HCT116 (cell line): Measurements from ENCODE around the gene FKBP5. TPM values are rescaled to one million over a fixed set of nuclear protein-coding genes. Genes with fewer than 3 reads are reported as not detected.

Experiments
- ATAC-seq: fragments of 200-7000 bp; cut with Tn5 transposase; 2 replicates; pipeline ENCODE4 v1.9.1; 2020; ENCODE audit warnings: mild to moderate bottlenecking, moderate library complexity
- BruUV-seq: library from RNA; stranded (reverse); fragments of 400-500 nt; replicated peaks from 2 replicates; lab custom pipeline; 2021; lab: Mats Ljungman, UMichigan
- CTCF ChIA-PET: fragments of 300-600 bp; sonication (Branson Sonifier 250); formaldehyde crosslinking; loops from one replicate; lab custom pipeline; 2021; ENCODE audit warnings: antibody characterized with exemption; lab: Charles Lee
- POLR2A ChIA-PET: fragments of 300-600, 350-600 bp; sonication (Branson Sonifier 250); formaldehyde crosslinking; loops from one replicate; lab custom pipeline; 2021; ENCODE audit warnings: antibody characterized with exemption; lab: Charles Lee
- RAD21 ChIA-PET, 2 experiments: fragments of 300-600 bp; sonication (Branson Sonifier 250); formaldehyde crosslinking; loops; one replicate each; lab custom pipeline; 2023; ENCODE audit warnings: low total read pairs in 2 of 2; ENCODE audit not compliant: uncharacterized antibody in 2 of 2, unreplicated experiment in 2 of 2, low non-redundant PET in 1 of 2; lab: Charles Lee
- DNase-seq: peaks from one replicate; pipeline ENCODE4 v3.0.0-alpha.2; 2010; ENCODE audit warnings: low read depth, low spot score
- H2AFZ ChIP-seq: fragments of 200-600 bp; shearing (Covaris generic), sonication (generic); 2 replicates; pipeline ENCODE4 v1.6.1; 2017; ENCODE audit warnings: low read depth, mixed run types, mixed read lengths, antibody characterized with exemption, low read length; ENCODE audit not compliant: poor library complexity, severe bottlenecking
- H3K27ac ChIP-seq: 2 replicates; pipeline ENCODE4 v1.5.1; 2012; ENCODE audit warnings: low read depth, low read length
- H3K27me3 ChIP-seq: fragments of 200-600 bp; sonication (generic); 2 replicates; pipeline ENCODE4 v1.6.1; 2016; ENCODE audit warnings: mixed run types, low read length, mixed read lengths; ENCODE audit not compliant: insufficient read depth
- H3K36me3 ChIP-seq, 2 experiments: fragments of 200-500 bp in 1 of 2; fragments of 200-600 bp in 1 of 2; sonication (Bioruptor generic) in 1 of 2; sonication (generic) in 1 of 2; 2 replicates each; pipeline versions ENCODE4 v1.5.1 to v1.6.1; 2014 to 2016; ENCODE audit warnings: low read length in 2 of 2, inconsistent platforms in 1 of 2, mixed read lengths in 1 of 2, mixed run types in 1 of 2; ENCODE audit not compliant: insufficient read depth in 2 of 2, control insufficient read depth in 1 of 2
- H3K4me1 ChIP-seq, 2 experiments: fragments of 200-600 bp in 1 of 2; sonication (generic) in 1 of 2; 2 replicates each; pipeline versions ENCODE4 v1.5.1 to v1.6.1; 2012 to 2017; ENCODE audit warnings: low read length in 2 of 2, inconsistent platforms in 1 of 2, mild to moderate bottlenecking in 1 of 2, mixed read lengths in 1 of 2, mixed run types in 1 of 2, moderate library complexity in 1 of 2; ENCODE audit not compliant: insufficient read depth in 2 of 2, control insufficient read depth in 1 of 2
- H3K4me2 ChIP-seq: fragments of 200-600 bp; sonication (generic); 2 replicates; pipeline ENCODE4 v1.6.1; 2017; ENCODE audit warnings: mixed run types, low read length, mixed read lengths
- H3K4me3 ChIP-seq, 2 experiments: fragments of 200-600 bp in 1 of 2; sonication (generic) in 1 of 2; replicated peaks in 1 of 2; 2 replicates each; pipeline ENCODE4 v1.5.1; 2011 to 2016; ENCODE audit warnings: low read length in 2 of 2, control low read depth in 1 of 2, low read depth in 1 of 2, mild to moderate bottlenecking in 1 of 2, mixed read lengths in 1 of 2, mixed run types in 1 of 2
- H3K79me2 ChIP-seq: fragments of 200-600 bp; sonication (generic); 2 replicates; pipeline ENCODE4 v1.6.1; 2017; ENCODE audit warnings: mild to moderate bottlenecking, mixed run types, low read length, moderate library complexity, mixed read lengths; ENCODE audit not compliant: insufficient read depth
- H3K9ac ChIP-seq: fragments of 200-600 bp; sonication (generic); 2 replicates; pipeline ENCODE4 v1.6.1; 2016; ENCODE audit warnings: low read length, mixed read lengths
- H3K9me2 ChIP-seq: fragments of 200-600 bp; sonication (generic), shearing (Covaris generic); 2 replicates; pipeline ENCODE4 v1.6.1; 2017; ENCODE audit warnings: mixed run types, mild to moderate bottlenecking, moderate library complexity; ENCODE audit not compliant: insufficient read depth
- H3K9me3 ChIP-seq, 2 experiments: fragments of 200-500 bp in 1 of 2; fragments of 200-600 bp in 1 of 2; sonication (Bioruptor generic) in 1 of 2; sonication (generic) in 1 of 2; 2 replicates each; pipeline ENCODE4 v1.6.1; 2014 to 2017; ENCODE audit warnings: low read length in 2 of 2, mixed read lengths in 2 of 2, inconsistent platforms in 1 of 2, low read depth in 1 of 2, mild to moderate bottlenecking in 1 of 2, mixed run types in 1 of 2, moderate library complexity in 1 of 2; ENCODE audit not compliant: control insufficient read depth in 1 of 2, insufficient read depth in 1 of 2
- H4K20me1 ChIP-seq: fragments of 200-600 bp; sonication (generic), shearing (Covaris generic); 2 replicates; pipeline ENCODE4 v1.6.1; 2017; ENCODE audit warnings: mixed run types, mild to moderate bottlenecking, moderate library complexity; ENCODE audit not compliant: insufficient read depth
- CBX3 ChIP-seq: IDR thresholded peaks from 2 replicates; pipeline ENCODE4 v1.6.1; 2012; ENCODE audit warnings: low read depth
- CTCF ChIP-seq, 3 experiments: fragments of 200-600 bp in 1 of 3; sonication (generic) in 1 of 3; IDR thresholded peaks in 2 of 3; conservative IDR thresholded peaks in 1 of 3; 2 replicates each; pipeline ENCODE4 v1.5.1; 2012 to 2017; ENCODE audit warnings: low read depth in 2 of 3, low read length in 2 of 3, antibody characterized with exemption in 1 of 3, borderline replicate concordance in 1 of 3, control low read depth in 1 of 3, mild to moderate bottlenecking in 1 of 3, mixed read lengths in 1 of 3, mixed run types in 1 of 3, moderate library complexity in 1 of 3; ENCODE audit not compliant: insufficient read depth in 1 of 3
- EGR1 ChIP-seq: IDR thresholded peaks from 2 replicates; pipeline ENCODE4 v1.6.1; 2012; ENCODE audit warnings: low read depth
- FOSL1 ChIP-seq: IDR thresholded peaks from 2 replicates; pipeline ENCODE4 v1.6.1; 2012; ENCODE audit warnings: low read depth
- JUND ChIP-seq: IDR thresholded peaks from 2 replicates; pipeline ENCODE4 v1.6.1; 2012
- MAX ChIP-seq: IDR thresholded peaks from 2 replicates; pipeline ENCODE4 v1.6.1; 2012
- POLR2AphosphoS5 ChIP-seq: IDR thresholded peaks from 2 replicates; pipeline ENCODE4 v1.6.1; 2011; ENCODE audit warnings: mild to moderate bottlenecking, low read depth, low read length, moderate library complexity
- RAD21 ChIP-seq: IDR thresholded peaks from 2 replicates; pipeline ENCODE4 v1.6.1; 2012; ENCODE audit warnings: low read depth, mild to moderate bottlenecking
- SIN3A ChIP-seq: IDR thresholded peaks from 2 replicates; pipeline ENCODE4 v1.6.1; 2012; ENCODE audit warnings: low read depth
- SP1 ChIP-seq: IDR thresholded peaks from 2 replicates; pipeline ENCODE4 v1.6.1; 2012; ENCODE audit warnings: low read depth
- YY1 ChIP-seq: IDR thresholded peaks from 2 replicates; pipeline ENCODE4 v1.6.1; 2011; ENCODE audit warnings: low read length, low read depth, moderate library complexity, mild to moderate bottlenecking; ENCODE audit not compliant: insufficient replicate concordance; ENCODE audit errors: extremely low read depth
- intact Hi-C: fragments of 100-400 bp; cut with micrococcal nuclease; formaldehyde crosslinking; loops from 2 replicates; pipeline ENCODE4 v1.10.0; 2022
- total RNA-seq: library from RNA; stranded (reverse); gene quantifications from one replicate; pipeline ENCODE4 v1.2.1, GENCODE V29; 2021; ENCODE audit not compliant: unreplicated experiment

FKBP5 gene
- total RNA-seq, 1 experiment from 2014 or later = 50.3 TPM

- RAD21 ChIA-PET = no interaction called here
- Histone ChIP-seq H3K27ac (no peak overlapping the region), H2AFZ (no peak overlapping the region), H3K4me2 (no peak overlapping the region), H3K9me3 (no peaks in the 10 kb centered on the region), H3K27me3 (no peaks in the 10 kb centered on the region), H3K9me2 (no peaks in the 10 kb centered on the region), H3K9ac (no peak overlapping the region), H3K4me1 (no peaks in the 10 kb centered on the region)
- CTCF ChIA-PET = interaction anchor here (1.3 kb wide), 1 partner anchor 86 kb away, joined by 3 read pairs; no protein-coding TSS in a partner anchor
- intact Hi-C loops = no loop called here
- POLR2A ChIA-PET = no interaction called here
- BruUV-seq = no TSS peak
- TF ChIP-seq MAX = no peak
- no peak for TF ChIP-seq RAD21
- no peak for TF ChIP-seq JUND
- no peak for TF ChIP-seq YY1
- TF ChIP-seq FOSL1 = no peak
- TF ChIP-seq CBX3 = no peak
- TF ChIP-seq SP1 = no peak
- no peak for TF ChIP-seq POLR2AphosphoS5
- no peak for TF ChIP-seq SIN3A
- TF ChIP-seq EGR1 = no peak
- no peak for TF ChIP-seq CTCF (IDR thresholded peaks at IDR 0.05 in 2 of 3, conservative IDR thresholded peaks at IDR 0.05 in 1 of 3; ENCODE audit: borderline replicate concordance in 1 of 3, insufficient read depth in 1 of 3, low read depth in 2 of 3, low read length in 2 of 3)
- TF ChIP-seq, all 23 proteins: peak for 0
- no peak overlapping the region for H3K4me3 ChIP-seq
- H3K36me3 ChIP-seq = no peaks in the 10 kb centered on the region
- DNase-seq = no peak
- 0 out of 2 replicates have a peak, but pooled peaks cover 7% of the 10 kb centered on the region for H4K20me1 ChIP-seq
- peaks cover 74% of the 10 kb centered on the region for H3K79me2 ChIP-seq
- no peak for ATAC-seq
Observed at GRCh38 chr6:35650015-35650414, 38.7 kb downstream of the FKBP5 start.
